ENCODE data around the gene PRELID3B. TPM values are rescaled to one million over a fixed set of nuclear protein-coding genes. Genes with fewer than 3 reads are reported as not detected.

PRELID3B gene
- total and polyA plus RNA-seq, 4 donors: 19.5 to 44.2 (median 28.5) TPM

- ATAC-seq (ENCODE audit: low FRiP score) (no peak), DNase-seq (peak; percentile 38 to 65)
- WGBS, 2 donors: 93% methylated on average over 15 to 16 of the region's 16 CpGs
- Histone ChIP-seq H3K4me1 (ENCODE audit: control insufficient read depth in 1 of 2, insufficient read depth in 2 of 2, low read length in 2 of 2) (no peaks in the 10 kb centered on the region), H3K9me3 (ENCODE audit: control insufficient read depth, low read length) (no peaks in the 10 kb centered on the region), H3K4me3 (ENCODE audit: low read length in 2 of 2) (no peak overlapping the region), H3K36me3 (ENCODE audit: control insufficient read depth in 1 of 2, insufficient read depth in 2 of 2, low read length in 1 of 2) (no peaks in the 10 kb centered on the region), H3K27me3 (ENCODE audit: control insufficient read depth in 1 of 2, insufficient read depth in 2 of 2, low read length in 1 of 2) (no peaks in the 10 kb centered on the region), H3K27ac (ENCODE audit: low read depth in 1 of 2, low read length in 2 of 2) (no peak overlapping the region)
- intact Hi-C loops (cut with DNase I): no loop called here
These were observed 24.9 kb downstream of the PRELID3B start for GRCh38 chr20:59017493-59018231.

DNA sequence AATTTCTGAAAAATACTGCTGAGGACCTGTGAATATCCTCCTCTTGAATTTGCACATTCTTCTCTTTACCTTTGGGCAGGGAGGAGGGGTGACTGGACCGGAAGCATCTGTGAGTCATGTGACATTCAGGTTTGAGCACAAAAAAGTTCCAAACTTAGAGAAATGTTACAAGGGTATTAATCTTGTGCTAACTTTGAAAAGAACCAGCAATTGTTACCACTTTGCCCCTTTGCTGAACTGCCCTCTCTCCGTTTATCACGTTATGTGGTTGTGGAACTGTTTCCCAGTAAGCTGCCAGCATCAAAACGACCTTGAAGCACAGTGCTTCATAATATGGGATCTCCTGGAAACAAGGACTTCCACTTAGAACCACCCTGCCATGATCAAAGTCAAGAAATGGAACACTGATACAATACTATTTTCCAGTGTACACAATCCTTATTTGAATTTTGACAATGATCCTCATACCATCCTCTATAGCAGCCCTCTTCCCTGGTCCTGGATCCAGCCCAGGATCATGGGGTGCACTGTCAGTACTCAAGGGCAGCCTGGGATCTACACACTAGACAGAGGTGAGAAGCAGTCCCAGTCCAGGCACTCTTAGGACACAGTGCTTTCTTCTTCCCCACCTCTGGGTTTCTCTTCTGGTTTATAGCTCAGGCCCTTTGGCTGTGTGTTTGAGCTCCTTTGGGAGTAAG lies 25.6 kb downstream of the PRELID3B start:
- intact Hi-C loops (cut with DNase I): no loop called here
- Histone ChIP-seq H3K4me1 (ENCODE audit: control insufficient read depth in 1 of 2, insufficient read depth in 2 of 2, low read length in 2 of 2) (no peaks in the 10 kb centered on the region), H3K36me3 (ENCODE audit: control insufficient read depth in 1 of 2, insufficient read depth in 2 of 2, low read length in 1 of 2) (no peaks in the 10 kb centered on the region), H3K27me3 (ENCODE audit: control insufficient read depth in 1 of 2, insufficient read depth in 2 of 2, low read length in 1 of 2) (no peaks in the 10 kb centered on the region), H3K9me3 (ENCODE audit: control insufficient read depth, low read length) (no peaks in the 10 kb centered on the region), H3K4me3 (ENCODE audit: low read length in 2 of 2) (no peak overlapping the region), H3K27ac (ENCODE audit: low read depth in 1 of 2, low read length in 2 of 2) (no peak overlapping the region)
- WGBS, 2 donors: 72 to 78% methylated on average over 4 of the region's 4 CpGs
- DNase-seq (no peak), ATAC-seq (ENCODE audit: low FRiP score) (no peak)

DNA sequence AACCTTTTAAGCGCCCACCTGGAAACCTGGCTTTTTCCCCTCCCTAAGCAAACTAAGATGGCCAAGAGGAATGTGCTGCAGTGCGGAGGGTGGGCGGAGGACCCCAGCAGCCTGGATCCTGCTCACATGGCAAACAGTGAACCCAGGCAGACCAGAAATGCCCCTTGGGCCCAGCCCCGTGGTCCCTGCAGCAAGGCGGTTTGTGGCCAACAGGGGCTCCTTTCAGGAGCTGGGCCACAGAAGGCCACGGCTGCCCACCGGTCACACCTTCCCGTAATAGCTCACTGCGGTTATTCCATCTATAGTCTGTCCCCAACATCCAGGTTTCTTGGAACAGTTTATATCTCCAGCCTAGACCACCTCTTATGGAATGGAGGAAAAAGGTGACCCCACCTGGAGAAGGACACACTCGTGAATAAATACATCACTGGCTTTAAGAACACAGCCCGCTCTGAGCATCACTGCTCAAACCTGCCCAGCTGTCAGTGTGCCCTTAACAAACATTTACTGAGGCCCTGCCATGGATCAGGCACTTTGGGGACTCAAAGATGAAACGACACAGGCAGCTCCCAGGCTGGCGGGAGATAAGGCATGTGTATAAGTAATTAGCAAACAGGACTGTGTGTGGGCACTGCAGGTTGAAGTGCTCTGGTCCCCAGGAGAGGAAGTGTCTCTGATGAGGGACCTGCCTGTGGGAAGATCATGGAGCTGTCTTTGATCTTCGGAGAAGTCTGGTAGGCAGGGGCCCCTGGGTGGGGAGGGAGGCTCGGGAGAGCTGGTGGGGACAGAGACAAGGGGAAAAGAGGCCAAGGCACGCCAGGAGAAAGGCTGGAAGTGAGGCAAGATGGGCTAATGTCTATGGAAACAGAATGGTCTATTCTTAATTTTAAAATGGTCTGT lies 26.5 kb downstream of the PRELID3B start:
- Histone ChIP-seq H3K9me3 (ENCODE audit: control insufficient read depth, low read length) (no peaks in the 10 kb centered on the region), H3K36me3 (ENCODE audit: control insufficient read depth in 1 of 2, insufficient read depth in 2 of 2, low read length in 1 of 2) (no peaks in the 10 kb centered on the region), H3K4me3 (ENCODE audit: low read length in 2 of 2) (no peak overlapping the region), H3K27me3 (ENCODE audit: control insufficient read depth in 1 of 2, insufficient read depth in 2 of 2, low read length in 1 of 2) (no peaks in the 10 kb centered on the region), H3K4me1 (ENCODE audit: control insufficient read depth in 1 of 2, insufficient read depth in 2 of 2, low read length in 2 of 2) (no peaks in the 10 kb centered on the region), H3K27ac (ENCODE audit: low read depth in 1 of 2, low read length in 2 of 2) (no peak overlapping the region)
- peak; percentile 27 to 35 for DNase-seq
- intact Hi-C loops (cut with DNase I): no loop called here
- no peak for ATAC-seq (ENCODE audit: low FRiP score)
- 85 to 92% methylated on average over 15 to 16 of the region's 16 CpGs for WGBS, 2 donors

GRCh38 chr20:59015411-59015810 lies 27.2 kb downstream of the PRELID3B start:
- Histone ChIP-seq H3K9me3 (ENCODE audit: control insufficient read depth, low read length) (no peaks in the 10 kb centered on the region), H3K27ac (ENCODE audit: low read depth in 1 of 2, low read length in 2 of 2) (no peak overlapping the region), H3K4me1 (ENCODE audit: control insufficient read depth in 1 of 2, insufficient read depth in 2 of 2, low read length in 2 of 2) (no peaks in the 10 kb centered on the region), H3K36me3 (ENCODE audit: control insufficient read depth in 1 of 2, insufficient read depth in 2 of 2, low read length in 1 of 2) (no peaks in the 10 kb centered on the region), H3K27me3 (ENCODE audit: control insufficient read depth in 1 of 2, insufficient read depth in 2 of 2, low read length in 1 of 2) (no peaks in the 10 kb centered on the region), H3K4me3 (ENCODE audit: low read length in 2 of 2) (no peak overlapping the region)
- DNase-seq (peak; percentile 26 to 57), ATAC-seq (ENCODE audit: low FRiP score) (no peak)
- intact Hi-C loops (cut with DNase I): no loop called here
- WGBS, 2 donors: 92 to 93% methylated on average over 16 of the region's 16 CpGs

DNA sequence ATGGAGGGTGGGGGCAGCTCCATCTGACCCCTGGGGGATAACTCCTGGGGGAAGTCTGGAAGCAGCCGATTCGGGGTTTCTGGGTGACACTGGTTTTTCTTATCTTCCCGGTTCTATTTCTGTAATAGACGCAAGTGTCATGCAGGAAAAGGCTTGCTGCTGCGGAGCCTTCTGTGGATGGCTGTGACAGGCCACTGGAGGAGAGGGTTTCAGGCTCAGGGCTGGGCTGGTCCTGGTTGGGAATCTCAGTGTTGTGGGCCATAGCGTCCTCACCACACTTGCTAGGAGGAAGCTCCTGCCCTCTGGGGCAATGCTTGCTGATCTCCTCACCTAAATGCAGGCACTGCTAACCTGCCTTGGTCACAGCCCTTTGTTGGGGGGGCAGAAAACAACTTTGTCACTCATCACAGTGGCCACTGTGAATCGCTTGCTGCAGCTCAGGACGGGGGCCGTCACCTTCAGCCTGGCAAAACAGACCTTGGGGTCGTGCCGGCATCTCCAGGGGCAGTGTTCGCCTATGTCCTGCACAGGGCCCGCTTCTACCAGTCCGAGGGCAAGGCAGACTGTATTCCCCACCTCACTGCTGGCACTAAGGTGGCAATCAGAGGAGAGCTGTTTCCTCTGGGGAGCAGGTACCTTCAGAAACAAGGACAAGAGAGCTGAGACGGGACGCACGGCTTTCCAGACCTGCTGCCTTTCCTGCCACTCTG lies 27.8 kb downstream of the PRELID3B start:
- intact Hi-C loops (cut with DNase I): no loop called here
- Histone ChIP-seq H3K27ac (ENCODE audit: low read depth in 1 of 2, low read length in 2 of 2) (peak overlapping the region in 1 of 2 donors; percentile 59), H3K4me1 (ENCODE audit: control insufficient read depth in 1 of 2, insufficient read depth in 2 of 2, low read length in 2 of 2) (no peaks in the 10 kb centered on the region), H3K27me3 (ENCODE audit: control insufficient read depth in 1 of 2, insufficient read depth in 2 of 2, low read length in 1 of 2) (no peaks in the 10 kb centered on the region), H3K9me3 (ENCODE audit: control insufficient read depth, low read length) (no peaks in the 10 kb centered on the region), H3K36me3 (ENCODE audit: control insufficient read depth in 1 of 2, insufficient read depth in 2 of 2, low read length in 1 of 2) (no peaks in the 10 kb centered on the region), H3K4me3 (ENCODE audit: low read length in 2 of 2) (no peak overlapping the region)
- WGBS, 2 donors: 74 to 77% methylated on average over 17 of the region's 17 CpGs
- ATAC-seq (ENCODE audit: low FRiP score): no peak
- peak; percentile 44 to 60 for DNase-seq

GRCh38 chr20:59013959-59014608 lies 28.5 kb downstream of the PRELID3B start:
- DNase-seq (peak; percentile 82 to 85), ATAC-seq (ENCODE audit: low FRiP score) (no peak)
- no peaks in the 10 kb centered on the region for H3K4me1 ChIP-seq (ENCODE audit: control insufficient read depth in 1 of 2, insufficient read depth in 2 of 2, low read length in 2 of 2)
- no peaks in the 10 kb centered on the region for H3K36me3 ChIP-seq (ENCODE audit: control insufficient read depth in 1 of 2, insufficient read depth in 2 of 2, low read length in 1 of 2)
- H3K9me3 ChIP-seq (ENCODE audit: control insufficient read depth, low read length): no peaks in the 10 kb centered on the region
- intact Hi-C loops (cut with DNase I): no loop called here
- H3K27ac ChIP-seq (ENCODE audit: low read depth in 1 of 2, low read length in 2 of 2): peak overlapping the region in 1 of 2 donors; percentile 72
- no peak overlapping the region for H3K4me3 ChIP-seq (ENCODE audit: low read length in 2 of 2)
- no peaks in the 10 kb centered on the region for H3K27me3 ChIP-seq (ENCODE audit: control insufficient read depth in 1 of 2, insufficient read depth in 2 of 2, low read length in 1 of 2)
- WGBS, 2 donors: 68 to 73% methylated on average over 13 of the region's 13 CpGs

DNA sequence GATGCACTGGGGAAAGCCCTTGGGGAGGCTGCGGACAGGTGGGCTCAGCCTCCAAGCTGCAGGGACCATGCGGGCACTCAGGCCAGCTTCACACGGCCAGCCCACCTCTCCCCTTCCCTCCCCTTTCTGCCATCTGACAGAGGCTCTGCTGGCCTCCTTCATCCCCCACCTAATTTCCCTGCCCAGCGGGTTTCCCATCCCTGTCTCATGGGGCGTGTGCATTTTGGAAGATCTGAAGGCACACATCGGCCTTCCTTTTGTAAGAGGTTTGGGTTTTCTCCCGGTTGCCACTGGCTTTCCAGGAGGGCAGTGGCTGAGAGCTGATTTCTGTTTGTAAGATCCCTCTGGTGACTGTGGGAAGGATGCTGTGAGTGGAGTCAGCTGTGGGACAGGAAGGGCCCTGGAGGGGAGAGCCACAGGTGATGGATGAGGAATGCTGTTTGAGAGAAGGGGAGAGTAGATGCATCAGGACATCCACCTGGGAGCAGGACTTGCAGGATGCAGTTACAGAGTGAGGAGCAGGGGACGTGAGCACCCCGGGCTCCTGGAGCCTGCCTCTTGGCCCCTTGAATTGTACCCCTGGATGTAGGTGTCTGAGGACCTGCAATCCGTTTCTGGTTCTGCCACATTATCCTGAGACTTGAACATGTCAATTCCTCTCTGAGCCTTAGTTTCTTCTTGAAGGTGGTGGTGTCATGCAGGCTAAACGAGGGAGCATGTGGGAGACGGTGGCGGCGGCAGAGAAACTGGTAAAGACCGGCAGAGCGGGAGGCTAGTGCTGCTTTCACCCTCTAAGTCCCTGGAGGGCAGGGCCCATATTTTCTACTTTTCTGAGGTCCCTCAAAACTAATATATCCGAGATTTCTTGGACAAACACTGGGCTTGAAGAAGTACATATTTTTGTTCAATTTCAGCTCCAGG lies 29.3 kb downstream of the PRELID3B start:
- H3K36me3 ChIP-seq (ENCODE audit: control insufficient read depth in 1 of 2, insufficient read depth in 2 of 2, low read length in 1 of 2): no peaks in the 10 kb centered on the region
- H3K4me3 ChIP-seq (ENCODE audit: low read length in 2 of 2): no peak overlapping the region
- DNase-seq (peak; percentile 33 to 57), ATAC-seq (ENCODE audit: low FRiP score) (no peak)
- WGBS, 2 donors: 91 to 94% methylated on average over 16 to 17 of the region's 17 CpGs
- intact Hi-C loops (cut with DNase I): no loop called here
- no peak overlapping the region for H3K27ac ChIP-seq (ENCODE audit: low read depth in 1 of 2, low read length in 2 of 2)
- no peaks in the 10 kb centered on the region for H3K27me3 ChIP-seq (ENCODE audit: control insufficient read depth in 1 of 2, insufficient read depth in 2 of 2, low read length in 1 of 2)
- H3K4me1 ChIP-seq (ENCODE audit: control insufficient read depth in 1 of 2, insufficient read depth in 2 of 2, low read length in 2 of 2): no peaks in the 10 kb centered on the region
- H3K9me3 ChIP-seq (ENCODE audit: control insufficient read depth, low read length): no peaks in the 10 kb centered on the region
